Esophagus (tissue), 2 donors: Measurements from ENCODE around the gene CFDP1. TPM values are rescaled to one million over a fixed set of nuclear protein-coding genes. Genes with fewer than 3 reads are reported as not detected.

Experiments
- H3K27ac ChIP-seq, 2 donors: one replicate each; pipeline ENCODE4 v1.5.1; 2013; ENCODE audit warnings: low read depth in 2 of 2, mild to moderate bottlenecking in 2 of 2, inconsistent platforms in 1 of 2, low read length in 1 of 2, moderate library complexity in 1 of 2
- H3K27me3 ChIP-seq, 2 donors: one replicate each; pipeline ENCODE4 v1.6.1; 2013; ENCODE audit warnings: low read length in 2 of 2, control low read depth in 1 of 2, mild to moderate bottlenecking in 1 of 2; ENCODE audit not compliant: insufficient read depth in 2 of 2, control insufficient read depth in 1 of 2
- H3K36me3 ChIP-seq, 2 donors: one replicate each; pipeline ENCODE4 v1.6.1; 2013; ENCODE audit warnings: low read length in 1 of 2; ENCODE audit not compliant: control insufficient read depth in 2 of 2, insufficient read depth in 2 of 2
- H3K4me1 ChIP-seq, 2 donors: one replicate each; pipeline ENCODE4 v1.6.1; 2013; ENCODE audit warnings: low read length in 1 of 2; ENCODE audit not compliant: control insufficient read depth in 2 of 2, insufficient read depth in 2 of 2
- H3K4me3 ChIP-seq, 2 donors: one replicate each; pipeline ENCODE4 v1.5.1; 2013; ENCODE audit warnings: low read length in 2 of 2, mild to moderate bottlenecking in 2 of 2, low read depth in 1 of 2, moderate library complexity in 1 of 2
- H3K9me3 ChIP-seq, 2 donors: one replicate each; pipeline ENCODE4 v1.6.1; 2013; ENCODE audit warnings: mild to moderate bottlenecking in 2 of 2, low read depth in 1 of 2, low read length in 1 of 2, moderate library complexity in 1 of 2; ENCODE audit not compliant: control insufficient read depth in 2 of 2, insufficient read depth in 1 of 2
- WGBS, 2 donors: extraction: QIAGEN DNeasy Blood & Tissue Kit; methylation state at CpG; one replicate each; pipeline ENCODE4 v1.1.7; 2013; 5-methylcytosine and 5-hydroxymethylcytosine counted together
- polyA plus RNA-seq, 2 donors: library from polyadenylated mRNA; stranded (reverse); fragments of 200-250 nt; gene quantifications; one replicate each; pipeline ENCODE4 v1.2.3, GENCODE V29; 2013
- donor health status: healthy with polysubstance abuse.
- donor health status: Bipolar disorder and iron deficiency.

CFDP1 gene
- polyA plus RNA-seq, 2 donors = 34.9 to 37.1 TPM

DNA sequence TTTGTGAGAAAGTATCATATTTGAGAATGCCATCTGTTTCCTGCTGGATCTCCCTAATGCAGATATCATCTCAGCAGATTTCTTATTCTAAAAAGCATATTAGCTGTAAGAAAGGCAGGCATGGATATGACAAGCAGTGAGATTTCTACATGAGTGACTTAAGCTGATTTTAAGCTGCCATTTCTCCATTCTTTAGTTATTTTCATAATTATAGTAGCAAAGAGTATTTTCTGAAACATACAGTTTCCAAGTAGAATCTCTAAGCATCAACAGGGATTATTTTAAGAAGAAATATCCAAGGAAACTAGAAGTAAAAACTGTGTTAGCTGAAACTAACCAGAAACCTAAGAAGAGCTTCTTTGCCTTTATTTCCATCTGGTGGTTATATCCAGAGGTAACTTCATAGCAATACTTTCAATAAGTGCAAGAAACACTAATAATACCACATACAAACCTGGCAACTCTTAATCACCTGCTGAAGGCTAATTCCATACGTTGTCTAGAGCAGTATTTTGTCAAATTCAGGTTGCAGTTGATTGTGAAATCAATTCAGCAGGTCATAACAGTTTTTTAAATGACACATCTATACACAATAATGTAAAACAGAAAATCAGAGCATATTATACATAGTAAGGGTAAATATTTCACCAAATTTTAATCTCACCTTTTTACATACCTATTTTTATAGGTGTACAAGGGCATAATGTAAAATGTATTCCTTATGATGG lies 42.2 kb downstream of the CFDP1 start:
- Histone ChIP-seq H3K9me3 (no peaks in the 10 kb centered on the region), H3K36me3 (peaks cover 0 to 8% of the 10 kb centered on the region in 2 donors), H3K27ac (no peak overlapping the region), H3K4me1 (no peaks in the 10 kb centered on the region), H3K4me3 (no peak overlapping the region), H3K27me3 (no peaks in the 10 kb centered on the region)
- WGBS, 2 donors = 54 to 75% methylated on average over 1 of the region's 1 CpG

- H3K36me3 ChIP-seq = peaks cover 0 to 5% of the 10 kb centered on the region in 2 donors
- H3K27ac ChIP-seq = peak overlapping the region in 1 of 2 donors; percentile 22
These were observed 44.1 kb downstream of the CFDP1 start for GRCh38 chr16:75389096-75389690.

GRCh38 chr16:75387951-75388350 lies 45.4 kb downstream of the CFDP1 start:
- no peaks in the 10 kb centered on the region for H3K4me1 ChIP-seq
- no peak overlapping the region for H3K4me3 ChIP-seq
- no peaks in the 10 kb centered on the region for H3K27me3 ChIP-seq
- peaks cover 0 to 2% of the 10 kb centered on the region in 2 donors for H3K36me3 ChIP-seq
- no peak overlapping the region for H3K27ac ChIP-seq
- H3K9me3 ChIP-seq = no peaks in the 10 kb centered on the region
- WGBS, 2 donors = 88 to 92% methylated on average over 4 of the region's 4 CpGs

More at GRCh38 chr16:75389096-75389690, 44.1 kb downstream of the CFDP1 start:
- Histone ChIP-seq H3K4me1 (no peaks in the 10 kb centered on the region), H3K4me3 (no peak overlapping the region), H3K9me3 (no peaks in the 10 kb centered on the region), H3K27me3 (no peaks in the 10 kb centered on the region)
- WGBS, 2 donors = 76 to 81% methylated on average over 2 of the region's 2 CpGs

DNA sequence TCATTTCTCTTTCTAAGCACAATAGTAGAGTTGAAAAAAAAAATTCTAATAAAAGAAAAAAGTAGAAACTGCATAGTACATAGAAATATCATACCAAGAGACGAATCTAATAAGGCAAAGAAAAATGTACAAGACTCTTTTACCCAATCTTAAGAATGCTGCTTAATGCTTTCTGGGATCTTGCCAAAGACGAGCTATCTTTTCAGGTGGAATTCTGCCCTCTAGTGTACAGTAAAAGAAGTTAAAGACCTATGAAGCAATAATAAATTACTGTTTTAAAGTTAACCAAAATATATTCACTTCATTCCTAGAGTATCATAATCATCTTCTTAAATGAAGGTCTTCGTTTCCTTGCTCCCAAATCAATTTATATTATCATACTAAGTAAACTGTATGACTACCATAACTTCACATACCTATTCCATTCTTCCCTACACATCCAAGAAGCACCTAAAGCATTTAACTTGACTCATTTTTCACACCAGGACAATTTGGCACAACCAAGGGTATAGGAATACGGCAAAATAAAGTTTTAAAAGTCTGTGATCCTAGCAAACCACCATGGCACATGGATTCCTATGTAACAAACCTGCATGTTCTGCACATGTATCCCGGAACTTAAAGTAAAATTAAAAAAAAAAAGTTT lies 47.7 kb downstream of the CFDP1 start:
- WGBS, 2 donors = 27 to 31% methylated on average over 5 of the region's 5 CpGs
- no peaks in the 10 kb centered on the region for H3K9me3 ChIP-seq
- H3K27ac ChIP-seq = no peak overlapping the region
- H3K4me1 ChIP-seq = no peaks in the 10 kb centered on the region
- H3K36me3 ChIP-seq = no peaks in the 10 kb centered on the region
- no peak overlapping the region for H3K4me3 ChIP-seq
- H3K27me3 ChIP-seq = no peaks in the 10 kb centered on the region

DNA sequence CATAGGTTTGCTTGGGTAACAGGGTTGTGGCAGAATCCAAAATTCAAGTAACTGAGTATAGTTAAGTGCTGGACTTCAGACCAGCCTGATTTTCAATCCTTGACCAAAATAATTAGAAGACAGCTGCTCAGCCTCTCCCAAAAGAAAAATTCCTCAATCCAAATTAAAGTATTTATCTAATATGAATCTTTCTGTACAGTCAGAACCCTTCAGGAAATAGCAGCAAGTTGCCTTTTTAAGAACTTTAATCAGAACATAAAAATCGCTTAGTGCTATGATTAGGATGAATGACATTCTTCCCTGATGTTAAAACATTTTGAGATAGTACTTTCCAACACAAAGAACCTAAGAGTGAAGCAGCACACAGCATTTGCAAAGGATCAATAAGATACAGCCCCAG lies 50.2 kb downstream of the CFDP1 start:
- no peaks in the 10 kb centered on the region for H3K36me3 ChIP-seq
- H3K4me1 ChIP-seq = no peaks in the 10 kb centered on the region
- WGBS, 2 donors = 66 to 86% methylated on average over 1 of the region's 1 CpG
- H3K27ac ChIP-seq = no peak overlapping the region
- no peaks in the 10 kb centered on the region for H3K27me3 ChIP-seq
- H3K9me3 ChIP-seq = no peaks in the 10 kb centered on the region
- H3K4me3 ChIP-seq = no peak overlapping the region

GRCh38 chr16:75382611-75383010 lies 50.7 kb downstream of the CFDP1 start:
- no peaks in the 10 kb centered on the region for H3K4me1 ChIP-seq
- 58 to 71% methylated on average over 2 of the region's 2 CpGs for WGBS, 2 donors
- no peak overlapping the region for H3K27ac ChIP-seq

DNA sequence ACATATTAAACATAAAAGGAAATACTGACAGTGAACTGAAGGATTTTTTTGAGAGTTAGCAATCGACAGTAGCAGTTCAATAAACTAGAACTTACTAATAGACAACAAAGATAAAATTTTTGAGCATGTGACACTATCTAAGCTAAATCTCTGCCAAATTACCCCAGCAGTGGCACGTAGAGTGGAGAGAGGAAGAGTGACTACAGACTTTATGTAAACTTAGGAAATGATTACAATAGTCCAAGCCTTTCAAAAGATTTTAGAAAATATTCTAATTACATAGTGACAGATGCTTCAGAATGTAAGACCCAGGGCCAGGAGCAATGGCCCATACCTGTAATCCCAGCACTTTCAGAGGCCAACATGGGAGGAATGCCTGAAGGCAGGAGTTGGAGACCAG lies 52.4 kb downstream of the CFDP1 start:
- no peaks in the 10 kb centered on the region for H3K9me3 ChIP-seq
- H3K4me3 ChIP-seq = no peak overlapping the region
- no peaks in the 10 kb centered on the region for H3K4me1 ChIP-seq
- H3K36me3 ChIP-seq = no peaks in the 10 kb centered on the region
- WGBS, 2 donors = 47 to 55% methylated on average over 2 of the region's 2 CpGs
- H3K27me3 ChIP-seq = no peaks in the 10 kb centered on the region
- no peak overlapping the region for H3K27ac ChIP-seq

More at GRCh38 chr16:75382611-75383010, 50.7 kb downstream of the CFDP1 start:
- Histone ChIP-seq H3K9me3 (no peaks in the 10 kb centered on the region), H3K4me3 (no peak overlapping the region), H3K36me3 (no peaks in the 10 kb centered on the region), H3K27me3 (no peaks in the 10 kb centered on the region)

- Histone ChIP-seq H3K27ac (no peak overlapping the region), H3K4me1 (no peaks in the 10 kb centered on the region), H3K4me3 (no peak overlapping the region), H3K27me3 (no peaks in the 10 kb centered on the region), H3K9me3 (no peaks in the 10 kb centered on the region), H3K36me3 (no peaks in the 10 kb centered on the region)
- 71 to 75% methylated on average over 10 of the region's 10 CpGs for WGBS, 2 donors
These were observed 53.1 kb downstream of the CFDP1 start for GRCh38 chr16:75379911-75380847.

DNA sequence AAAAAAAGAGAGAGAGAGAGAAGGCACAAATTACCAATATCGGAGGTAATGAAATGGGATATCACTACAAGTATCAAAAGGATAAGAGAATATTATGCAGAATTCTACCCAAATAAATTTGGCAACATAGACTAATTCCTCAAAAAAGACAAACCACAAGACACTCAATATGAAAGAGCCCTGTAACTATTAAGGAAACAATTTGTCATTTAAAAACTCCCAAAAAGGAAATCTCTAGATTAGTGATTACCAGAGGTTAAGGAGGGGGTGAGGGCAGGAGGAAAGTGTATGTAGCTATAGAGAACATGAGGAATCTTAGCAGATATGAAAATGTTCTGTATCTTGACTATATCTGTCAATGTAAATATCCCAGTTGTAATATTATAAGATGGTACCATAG lies 54.0 kb downstream of the CFDP1 start:
- no peaks in the 10 kb centered on the region for H3K27me3 ChIP-seq
- WGBS, 2 donors = 32 to 94% methylated on average over 1 of the region's 1 CpG
- no peak overlapping the region for H3K27ac ChIP-seq
- H3K9me3 ChIP-seq = no peaks in the 10 kb centered on the region
- H3K4me1 ChIP-seq = no peaks in the 10 kb centered on the region
- no peaks in the 10 kb centered on the region for H3K36me3 ChIP-seq
- no peak overlapping the region for H3K4me3 ChIP-seq
